Measurements from ENCODE around the gene LOX. TPM values are rescaled to one million over a fixed set of nuclear protein-coding genes. Genes with fewer than 3 reads are reported as not detected.
A peak's percentile ranks its signal among the peaks of the same experiment; 100 is the strongest.

LOX gene
- total RNA-seq, 1 donor from 2014 or later = 38.8 TPM

DNA sequence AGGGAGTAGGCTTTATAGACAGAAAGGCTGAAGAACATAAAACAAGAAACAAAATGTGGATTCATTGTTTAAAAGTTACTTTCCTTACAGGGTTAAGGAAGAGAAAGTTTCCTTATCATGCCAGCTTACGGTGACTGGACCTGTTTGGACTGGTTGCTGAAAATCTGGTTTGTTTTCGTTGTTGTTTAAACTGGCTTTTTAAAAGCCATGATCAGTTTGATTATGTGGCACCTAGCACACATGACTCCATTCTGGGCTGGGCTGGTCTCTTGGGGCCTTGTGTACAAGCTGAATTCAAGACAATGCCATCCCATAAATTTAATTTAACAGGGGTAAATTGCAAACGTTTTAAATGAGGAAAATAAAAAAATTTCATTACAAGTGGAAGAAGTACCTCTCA is 32.9 kb upstream of the LOX start:
- intact Hi-C loops (cut with DNase I) = no loop called here
- peaks cover 7% of the 10 kb centered on the region for H3K4me1 ChIP-seq
- H3K9me3 ChIP-seq = no peaks in the 10 kb centered on the region
- DNase-seq (ENCODE audit: extremely low spot score in 2 of 2) = no peak
- H3K36me3 ChIP-seq = no peaks in the 10 kb centered on the region
- no peaks in the 10 kb centered on the region for H3K27me3 ChIP-seq
- H3K27ac ChIP-seq = peak overlapping the region; percentile 9
- TF ChIP-seq, protein P1, sequence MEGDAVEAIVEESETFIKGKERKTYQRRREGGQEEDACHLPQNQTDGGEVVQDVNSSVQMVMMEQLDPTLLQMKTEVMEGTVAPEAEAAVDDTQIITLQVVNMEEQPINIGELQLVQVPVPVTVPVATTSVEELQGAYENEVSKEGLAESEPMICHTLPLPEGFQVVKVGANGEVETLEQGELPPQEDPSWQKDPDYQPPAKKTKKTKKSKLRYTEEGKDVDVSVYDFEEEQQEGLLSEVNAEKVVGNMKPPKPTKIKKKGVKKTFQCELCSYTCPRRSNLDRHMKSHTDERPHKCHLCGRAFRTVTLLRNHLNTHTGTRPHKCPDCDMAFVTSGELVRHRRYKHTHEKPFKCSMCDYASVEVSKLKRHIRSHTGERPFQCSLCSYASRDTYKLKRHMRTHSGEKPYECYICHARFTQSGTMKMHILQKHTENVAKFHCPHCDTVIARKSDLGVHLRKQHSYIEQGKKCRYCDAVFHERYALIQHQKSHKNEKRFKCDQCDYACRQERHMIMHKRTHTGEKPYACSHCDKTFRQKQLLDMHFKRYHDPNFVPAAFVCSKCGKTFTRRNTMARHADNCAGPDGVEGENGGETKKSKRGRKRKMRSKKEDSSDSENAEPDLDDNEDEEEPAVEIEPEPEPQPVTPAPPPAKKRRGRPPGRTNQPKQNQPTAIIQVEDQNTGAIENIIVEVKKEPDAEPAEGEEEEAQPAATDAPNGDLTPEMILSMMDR (IDR thresholded peaks at IDR 0.05) = no peak
- peak in 1 of 2 donors; percentile 31 for TF ChIP-seq POLR2AphosphoS5 (IDR thresholded peaks at IDR 0.05; ENCODE audit: insufficient read depth in 1 of 2, low read depth in 1 of 2)
- H3K4me3 ChIP-seq = no peak overlapping the region

DNA sequence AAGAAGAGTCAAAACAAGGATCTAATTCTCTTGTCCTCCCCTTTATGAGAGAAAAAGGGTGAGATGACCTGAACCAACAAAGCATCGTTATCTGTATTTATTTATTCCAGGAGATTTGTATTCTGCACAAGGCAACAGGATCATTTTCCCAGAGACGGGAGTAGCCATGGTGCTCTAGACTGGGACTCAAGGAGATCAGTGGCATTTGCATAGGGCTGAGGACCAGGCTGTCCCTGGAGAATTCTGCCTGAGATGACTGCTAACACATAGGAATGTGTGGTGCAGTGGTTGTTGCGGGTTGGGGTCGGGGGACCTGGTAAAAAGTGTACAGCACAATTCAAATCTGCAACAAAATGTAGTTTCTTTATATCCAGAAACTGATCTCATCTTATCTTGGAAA is 29.0 kb upstream of the LOX start:
- Histone ChIP-seq H3K27me3 (no peaks in the 10 kb centered on the region), H3K4me3 (no peak overlapping the region), H3K9me3 (no peaks in the 10 kb centered on the region), H3K36me3 (no peaks in the 10 kb centered on the region), H3K4me1 (peaks cover 7% of the 10 kb centered on the region), H3K27ac (no peak overlapping the region)
- DNase-seq (ENCODE audit: extremely low spot score in 2 of 2) = no peak
- intact Hi-C loops (cut with DNase I) = no loop called here
- TF ChIP-seq, protein P1 (IDR thresholded peaks at IDR 0.05) = no peak
- no peak for TF ChIP-seq POLR2AphosphoS5 (IDR thresholded peaks at IDR 0.05; ENCODE audit: insufficient read depth in 1 of 2, low read depth in 1 of 2)
- no peak for TF ChIP-seq POLR2A (IDR thresholded peaks at IDR 0.05)

DNA sequence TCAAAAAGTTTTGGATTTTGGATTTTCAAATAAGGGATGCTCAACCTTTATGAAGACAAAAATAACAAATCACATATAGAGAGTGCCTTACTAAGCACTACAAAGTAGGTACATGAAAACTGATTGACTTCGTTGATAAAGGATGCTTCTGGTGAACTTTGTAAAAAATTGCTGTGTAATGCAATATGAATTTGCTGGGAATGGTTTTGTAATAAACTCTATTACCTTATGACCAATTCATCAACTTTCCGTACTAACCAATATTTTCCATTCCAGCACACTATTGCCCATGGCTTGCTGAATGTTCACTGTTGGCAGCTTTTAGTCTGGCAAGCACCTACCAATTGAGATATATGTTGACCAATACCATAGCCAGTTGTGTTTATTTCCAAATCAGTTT is 27.9 kb upstream of the LOX start:
- H3K36me3 ChIP-seq = no peaks in the 10 kb centered on the region
- TF ChIP-seq POLR2AphosphoS5 (IDR thresholded peaks at IDR 0.05; ENCODE audit: insufficient read depth in 1 of 2, low read depth in 1 of 2) (no peak), POLR2A (IDR thresholded peaks at IDR 0.05) (no peak)
- TF ChIP-seq, protein P1 (IDR thresholded peaks at IDR 0.05) = no peak
- intact Hi-C loops (cut with DNase I) = no loop called here
- no peak overlapping the region for H3K4me3 ChIP-seq
- H3K27ac ChIP-seq = no peak overlapping the region
- no peaks in the 10 kb centered on the region for H3K4me1 ChIP-seq
- DNase-seq (ENCODE audit: extremely low spot score in 2 of 2) = no peak
- H3K27me3 ChIP-seq = no peaks in the 10 kb centered on the region
- no peaks in the 10 kb centered on the region for H3K9me3 ChIP-seq

DNA sequence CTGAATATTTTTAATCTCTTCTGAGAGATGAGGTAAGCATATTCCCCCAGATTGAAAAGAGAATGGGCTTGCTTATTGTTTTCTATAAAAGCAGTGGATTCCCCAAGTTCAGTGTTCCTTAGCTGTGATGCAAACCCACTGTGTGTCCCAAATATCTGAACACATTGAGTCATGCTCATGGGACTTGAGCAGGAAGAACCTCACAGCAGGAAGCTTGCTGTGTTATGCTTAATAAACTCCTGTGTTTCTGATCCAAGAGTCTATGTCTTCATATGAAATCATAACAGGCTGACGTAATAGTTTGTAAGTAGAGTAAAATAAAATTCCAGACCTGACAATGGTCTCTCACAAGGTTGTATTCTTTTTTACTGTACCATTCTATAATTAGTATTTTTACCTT is 24.8 kb upstream of the LOX start:
- no peak for TF ChIP-seq POLR2AphosphoS5 (IDR thresholded peaks at IDR 0.05; ENCODE audit: insufficient read depth in 1 of 2, low read depth in 1 of 2)
- TF ChIP-seq POLR2A (IDR thresholded peaks at IDR 0.05) = no peak
- TF ChIP-seq, protein P1 (IDR thresholded peaks at IDR 0.05) = no peak
- intact Hi-C loops (cut with DNase I) = no loop called here
- DNase-seq (ENCODE audit: extremely low spot score in 2 of 2) = no peak
- no peaks in the 10 kb centered on the region for H3K36me3 ChIP-seq
- no peaks in the 10 kb centered on the region for H3K9me3 ChIP-seq
- no peak overlapping the region for H3K27ac ChIP-seq
- H3K4me1 ChIP-seq = no peaks in the 10 kb centered on the region
- H3K4me3 ChIP-seq = no peak overlapping the region
- H3K27me3 ChIP-seq = no peaks in the 10 kb centered on the region

DNA sequence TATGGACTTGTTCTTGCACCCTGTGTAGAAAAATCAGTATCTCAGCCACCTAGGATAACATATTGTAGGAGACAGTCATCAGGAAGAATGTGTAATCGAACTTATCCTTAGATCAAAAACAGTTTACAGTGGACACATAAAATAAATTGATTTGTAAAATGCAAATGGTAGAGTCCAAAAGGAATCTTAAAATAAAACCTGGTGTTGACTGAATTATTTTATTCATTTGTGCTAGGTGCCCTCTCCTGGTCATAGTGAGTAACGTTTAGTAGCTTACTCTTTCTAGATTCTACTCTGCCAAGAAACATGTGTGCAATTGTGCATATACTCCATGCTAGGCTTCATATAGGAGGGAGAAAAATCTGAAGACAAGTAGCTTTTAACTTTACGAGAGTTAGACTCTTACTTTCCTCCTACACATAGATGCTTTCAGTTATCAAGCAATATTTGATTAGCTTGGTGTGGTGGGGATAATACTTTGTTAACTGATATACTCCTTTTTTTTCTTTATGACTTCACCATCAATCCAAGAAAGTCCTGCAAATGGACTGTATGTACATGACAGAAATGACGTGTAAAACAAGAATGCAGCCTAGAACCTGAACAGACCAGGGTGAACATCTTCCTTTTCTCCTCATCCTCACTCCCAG is 23.7 kb upstream of the LOX start:
- no peak overlapping the region for H3K4me3 ChIP-seq
- no peaks in the 10 kb centered on the region for H3K27me3 ChIP-seq
- no peaks in the 10 kb centered on the region for H3K9me3 ChIP-seq
- no peak overlapping the region for H3K27ac ChIP-seq
- no peak for DNase-seq (ENCODE audit: extremely low spot score in 2 of 2)
- TF ChIP-seq, protein P1 (IDR thresholded peaks at IDR 0.05) = peak in 1 of 3 experiments; percentile 59
- no peak for TF ChIP-seq POLR2A (IDR thresholded peaks at IDR 0.05)
- no peaks in the 10 kb centered on the region for H3K4me1 ChIP-seq
- H3K36me3 ChIP-seq = no peaks in the 10 kb centered on the region
- intact Hi-C loops (cut with DNase I) = no loop called here

Data from vagina (tissue), 2 donors.